Measurements from ENCODE around the gene CHRNB2.

DNA sequence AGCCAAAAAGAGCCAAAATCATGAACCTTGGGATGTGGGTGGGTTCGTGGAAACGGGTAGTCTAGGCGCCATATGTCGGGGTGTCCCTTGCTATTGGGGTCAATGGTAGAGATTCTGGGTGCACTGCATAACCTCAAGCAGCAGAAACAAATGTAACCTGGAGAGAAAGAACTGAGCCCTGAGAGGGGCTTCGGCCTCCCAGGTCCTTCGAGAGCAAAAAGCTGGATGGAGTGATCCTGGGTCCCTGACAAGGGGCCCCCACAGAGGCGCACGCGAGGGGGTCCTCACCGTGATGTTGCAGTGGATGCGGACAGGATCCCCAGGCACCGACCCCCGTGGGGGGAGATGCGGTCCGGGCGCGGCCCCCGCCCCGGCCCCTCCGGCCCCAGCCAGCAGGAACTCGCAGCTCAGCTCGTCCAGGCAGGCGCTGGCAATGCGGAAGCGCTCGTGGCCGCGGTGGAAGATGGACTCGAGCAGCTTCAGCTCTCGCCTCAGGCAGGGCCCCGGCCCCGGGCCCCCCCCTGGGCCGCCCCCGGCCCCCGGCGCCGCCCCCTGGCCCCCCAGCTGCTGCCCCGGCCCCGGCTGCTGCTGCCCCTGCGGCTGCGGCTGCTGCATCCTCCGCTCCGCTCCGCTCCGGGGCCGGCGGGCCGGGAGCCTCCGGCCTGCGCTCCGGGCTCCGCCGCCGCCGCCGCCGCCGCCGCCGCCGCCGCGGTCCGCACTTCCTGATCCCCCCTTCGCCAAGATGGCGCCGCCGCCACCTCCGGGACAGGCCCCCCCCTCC, 9.4 kb upstream of the CHRNB2 start, which contains the start of gene UBE2Q1:
- no peak for TF ChIP-seq POLR2A (IDR thresholded peaks at IDR 0.05)
- TF ChIP-seq, protein P1, sequence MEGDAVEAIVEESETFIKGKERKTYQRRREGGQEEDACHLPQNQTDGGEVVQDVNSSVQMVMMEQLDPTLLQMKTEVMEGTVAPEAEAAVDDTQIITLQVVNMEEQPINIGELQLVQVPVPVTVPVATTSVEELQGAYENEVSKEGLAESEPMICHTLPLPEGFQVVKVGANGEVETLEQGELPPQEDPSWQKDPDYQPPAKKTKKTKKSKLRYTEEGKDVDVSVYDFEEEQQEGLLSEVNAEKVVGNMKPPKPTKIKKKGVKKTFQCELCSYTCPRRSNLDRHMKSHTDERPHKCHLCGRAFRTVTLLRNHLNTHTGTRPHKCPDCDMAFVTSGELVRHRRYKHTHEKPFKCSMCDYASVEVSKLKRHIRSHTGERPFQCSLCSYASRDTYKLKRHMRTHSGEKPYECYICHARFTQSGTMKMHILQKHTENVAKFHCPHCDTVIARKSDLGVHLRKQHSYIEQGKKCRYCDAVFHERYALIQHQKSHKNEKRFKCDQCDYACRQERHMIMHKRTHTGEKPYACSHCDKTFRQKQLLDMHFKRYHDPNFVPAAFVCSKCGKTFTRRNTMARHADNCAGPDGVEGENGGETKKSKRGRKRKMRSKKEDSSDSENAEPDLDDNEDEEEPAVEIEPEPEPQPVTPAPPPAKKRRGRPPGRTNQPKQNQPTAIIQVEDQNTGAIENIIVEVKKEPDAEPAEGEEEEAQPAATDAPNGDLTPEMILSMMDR (IDR thresholded peaks at IDR 0.05), result no peak
